GM19351 (cell line): ENCODE results near the gene ARSG.
"Not testable (repeated sequence)": the region's sequence is repeated elsewhere in the genome, so short reads cannot be mapped to it uniquely, and the experiment has no call there.

Source experiments
- ATAC-seq: cut with Tn5 transposase; IDR thresholded peaks from one replicate; pipeline ENCODE4 v1.9.1; 2021; ENCODE audit warnings: mild to moderate bottlenecking, moderate library complexity; ENCODE audit not compliant: unreplicated experiment

The ARSG gene

GRCh38 chr17:68290955-68291835 lies at the start of gene ARSG, which contains the start of gene SLC16A6:
ARSG (plus strand) TSS chr17:68291495; CDS start chr17:68307494, 15,999 bp downstream.
SLC16A6 (minus strand) TSS chr17:68291127; CDS start chr17:68278320, 12,807 bp downstream.
- ATAC-seq, result peak; percentile 46

- ATAC-seq, result no peak
Measured at GRCh38 chr17:68246271-68247028, 44.8 kb upstream of the ARSG start.

- peak; percentile 84 for ATAC-seq
Measured at GRCh38 chr17:68247445-68248198, 43.7 kb upstream of the ARSG start, which contains the start of gene AMZ2. AMZ2 (plus strand) TSS chr17:68248043; CDS start chr17:68250188, 2,145 bp downstream.

- ATAC-seq, result peak; percentile 31
Measured at GRCh38 chr17:68248199-68248825, 43.0 kb upstream of the ARSG start.

GRCh38 chr17:68248891-68249290 lies 42.4 kb upstream of the ARSG start:
- no peak for ATAC-seq

GRCh38 chr17:68249354-68249765 lies 41.9 kb upstream of the ARSG start:
- no peak for ATAC-seq

GRCh38 chr17:68253426-68253825 lies 37.9 kb upstream of the ARSG start:
- not testable (repeated sequence) for ATAC-seq

GRCh38 chr17:68255151-68255550 lies 36.1 kb upstream of the ARSG start:
- ATAC-seq, result no peak

GRCh38 chr17:68255731-68256538 lies 35.4 kb upstream of the ARSG start:
- ATAC-seq, result no peak

GRCh38 chr17:68256701-68257100 lies 34.6 kb upstream of the ARSG start:
- not testable (repeated sequence) for ATAC-seq

- ATAC-seq, result no peak
Measured at GRCh38 chr17:68257934-68258333, 33.4 kb upstream of the ARSG start.

GRCh38 chr17:68258890-68259647 lies 32.2 kb upstream of the ARSG start:
- peak; percentile 90 for ATAC-seq

- not testable (repeated sequence) for ATAC-seq
Measured at GRCh38 chr17:68259648-68259951, 31.7 kb upstream of the ARSG start.

- no peak for ATAC-seq
Measured at GRCh38 chr17:68260051-68260762, 31.1 kb upstream of the ARSG start.

GRCh38 chr17:68262467-68262866 lies 28.8 kb upstream of the ARSG start:
- not testable (repeated sequence) for ATAC-seq

GRCh38 chr17:68263101-68263681 lies 28.1 kb upstream of the ARSG start:
- peak; percentile 43 for ATAC-seq

- not testable (repeated sequence) for ATAC-seq
Measured at GRCh38 chr17:68265833-68266232, 25.5 kb upstream of the ARSG start.

GRCh38 chr17:68273722-68274121 lies 17.6 kb upstream of the ARSG start:
- ATAC-seq, result no peak
